HS-27A (cell line): ENCODE results near the gene EYA2.
"Not testable (repeated sequence)": the region's sequence is repeated elsewhere in the genome, so short reads cannot be mapped to it uniquely, and the experiment has no call there.

ENCODE experiments used
- DNase-seq: peaks from one replicate; pipeline ENCODE4 v3.0.0-alpha.2; 2012; ENCODE audit warnings: low read depth, missing footprints

Gene EYA2

DNA sequence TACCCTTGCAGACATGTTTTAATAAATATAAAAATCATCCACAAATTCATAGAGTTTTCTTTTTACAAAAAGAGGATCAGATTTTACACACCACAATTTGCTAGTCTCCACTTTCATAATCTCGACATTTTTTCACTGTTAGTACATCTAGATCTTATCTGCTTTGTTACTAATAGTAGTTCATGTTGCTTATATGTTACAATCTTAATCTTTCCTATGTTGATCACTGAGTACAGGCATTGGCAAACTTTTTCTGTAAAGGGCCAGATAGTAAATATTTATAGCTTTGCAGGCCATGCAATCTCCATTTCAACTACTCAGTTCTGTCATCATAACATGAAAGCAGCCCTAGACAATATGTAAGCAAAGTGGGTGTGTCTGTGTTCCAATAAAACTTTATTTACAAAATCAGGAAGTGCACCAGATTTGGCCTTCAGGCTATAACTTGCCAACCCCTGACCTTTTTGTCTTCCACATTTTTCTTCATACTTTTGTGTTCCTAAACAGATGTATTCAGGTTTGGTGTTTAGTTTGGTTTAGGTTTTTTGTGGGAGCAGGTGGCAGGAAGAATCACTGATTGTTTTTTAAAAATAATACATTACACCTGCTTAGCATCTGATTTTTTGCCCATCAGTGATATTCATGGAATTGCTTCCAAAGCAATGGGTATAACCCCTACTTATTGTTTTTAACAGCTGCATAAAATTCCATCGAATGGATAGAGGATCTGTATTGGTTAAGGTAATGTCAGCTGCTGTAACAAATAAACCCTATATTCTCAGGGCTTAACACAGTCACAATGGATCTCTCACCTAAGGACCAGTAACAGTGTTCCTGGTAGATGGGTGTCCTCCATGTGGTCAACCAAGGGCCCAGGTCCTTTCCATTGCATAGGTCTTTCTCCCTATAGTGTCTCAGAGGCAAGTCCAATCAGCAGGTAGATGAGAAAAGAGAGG lies 61.2 kb downstream of the EYA2 start:
- DNase-seq = no peak

DNA sequence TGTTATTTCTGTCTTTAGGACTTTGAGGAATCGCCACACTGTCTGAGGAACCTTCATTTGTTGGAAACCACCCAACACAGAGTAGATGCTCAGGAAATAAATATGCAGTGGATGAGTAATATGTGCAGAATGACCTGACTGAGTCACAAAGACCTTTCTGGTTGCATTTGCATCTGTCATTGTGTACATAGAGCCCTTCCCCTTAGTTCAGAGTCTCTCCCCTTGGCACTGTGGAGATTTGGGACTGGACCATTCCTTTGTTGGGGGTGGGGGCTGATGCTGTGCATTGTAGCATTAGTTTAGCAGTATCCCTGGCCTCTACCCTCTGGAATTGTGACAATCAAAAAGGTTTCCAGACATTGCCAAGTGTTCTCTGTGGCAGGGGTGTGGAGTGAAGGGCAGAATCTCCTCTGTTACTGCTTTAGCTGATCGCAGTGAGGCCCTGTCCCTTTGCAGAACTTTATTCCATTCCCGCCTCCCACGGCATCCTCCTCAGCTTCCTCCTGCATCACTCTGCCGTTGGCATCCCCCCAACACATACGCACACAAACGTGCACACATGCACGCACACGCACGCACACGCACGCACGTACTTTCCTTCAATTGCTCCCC lies 64.5 kb downstream of the EYA2 start:
- peak; percentile 96 for DNase-seq

DNA sequence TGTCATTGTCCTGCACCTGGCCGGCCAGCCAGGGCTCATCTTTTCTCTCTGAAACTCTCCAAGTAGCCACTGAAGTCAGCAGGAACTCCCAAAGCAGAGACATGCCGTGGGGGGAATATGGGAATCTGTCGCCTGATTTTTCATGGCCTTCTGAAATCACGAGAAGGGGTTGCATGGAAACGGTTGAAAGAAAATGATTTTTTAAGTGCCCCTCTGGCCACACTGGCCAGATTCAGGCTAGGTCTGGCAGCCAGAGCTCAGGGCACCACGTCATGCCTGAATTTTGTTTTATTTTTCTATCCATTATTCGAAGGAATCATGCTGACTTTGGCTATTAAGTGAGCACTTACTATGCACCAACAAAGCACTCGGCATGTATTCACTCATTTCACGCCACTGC lies 65.2 kb downstream of the EYA2 start:
- DNase-seq = no peak

DNA sequence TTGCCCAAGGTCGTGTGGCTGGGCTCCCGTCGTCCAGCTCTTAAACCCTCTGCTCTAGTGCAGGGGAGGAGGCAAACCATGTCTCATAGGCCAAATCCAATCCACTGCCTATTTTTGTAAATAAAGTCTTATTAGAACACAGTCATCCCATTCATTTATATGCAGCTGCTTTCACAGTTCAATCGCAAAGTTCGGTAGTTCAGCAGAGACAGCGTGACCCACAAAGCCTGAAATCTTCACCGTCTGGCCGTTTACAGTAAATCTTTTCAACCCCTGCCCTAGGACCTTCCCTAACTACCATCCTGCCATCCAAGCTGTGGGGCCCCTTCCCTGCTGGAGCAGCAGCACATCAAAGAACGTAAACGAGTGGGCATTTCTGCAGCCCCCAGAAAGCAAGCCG lies 65.9 kb downstream of the EYA2 start:
- DNase-seq = no peak

DNA sequence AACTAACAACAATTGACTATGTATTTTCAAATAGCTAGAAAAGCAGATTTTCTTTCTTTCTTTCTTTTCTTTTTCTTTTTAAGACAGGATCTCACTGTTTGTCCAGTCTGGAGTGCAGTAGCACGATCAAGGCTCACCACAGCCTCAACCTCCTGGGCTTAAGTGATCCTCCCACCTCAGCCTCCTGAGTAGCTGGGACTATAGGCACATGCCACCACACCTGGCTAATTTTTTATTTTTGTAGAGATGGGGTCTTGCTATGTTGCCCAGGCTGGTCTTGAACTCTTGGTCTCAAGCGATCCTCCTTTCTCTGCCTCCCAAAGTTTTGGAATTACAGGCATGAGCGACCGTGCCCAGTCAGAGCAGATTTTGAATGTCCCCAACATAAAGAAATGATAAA lies 67.3 kb downstream of the EYA2 start:
- not testable (repeated sequence) for DNase-seq

DNA sequence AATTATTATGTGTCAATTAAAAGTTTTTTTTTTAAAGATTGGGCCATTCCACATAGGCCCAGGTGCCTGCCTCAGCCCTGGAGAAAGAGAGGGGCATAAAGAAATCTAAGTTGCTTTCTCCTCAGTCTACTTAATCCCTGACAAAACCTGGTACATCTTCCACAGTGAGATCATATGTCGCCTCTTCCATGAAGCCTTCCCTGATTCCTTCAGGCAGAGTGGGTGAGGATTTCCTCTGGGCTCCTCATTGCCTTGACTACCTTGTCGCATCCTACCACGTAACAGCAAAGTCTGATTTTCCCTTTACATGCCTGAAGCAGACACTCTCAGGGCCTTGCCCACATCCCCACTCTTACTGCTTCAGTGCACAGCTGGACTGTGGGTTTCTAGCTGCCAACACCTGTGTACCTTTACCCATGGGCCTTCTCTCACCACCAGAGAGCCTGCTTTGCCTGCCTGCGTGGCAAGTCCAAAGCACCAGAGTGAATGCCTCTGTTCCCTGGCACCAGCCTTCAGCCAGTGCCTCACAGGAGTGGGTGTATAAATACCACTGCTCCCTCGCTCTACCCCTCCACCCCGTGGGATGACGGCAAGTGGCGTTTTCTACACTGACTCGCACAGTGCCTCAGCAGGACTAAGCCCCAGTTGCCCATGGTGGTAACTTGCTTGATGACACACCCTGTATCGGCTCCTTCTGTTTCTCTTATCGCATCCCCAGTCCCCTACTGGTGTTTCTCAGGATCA lies 68.0 kb downstream of the EYA2 start:
- no peak for DNase-seq

DNA sequence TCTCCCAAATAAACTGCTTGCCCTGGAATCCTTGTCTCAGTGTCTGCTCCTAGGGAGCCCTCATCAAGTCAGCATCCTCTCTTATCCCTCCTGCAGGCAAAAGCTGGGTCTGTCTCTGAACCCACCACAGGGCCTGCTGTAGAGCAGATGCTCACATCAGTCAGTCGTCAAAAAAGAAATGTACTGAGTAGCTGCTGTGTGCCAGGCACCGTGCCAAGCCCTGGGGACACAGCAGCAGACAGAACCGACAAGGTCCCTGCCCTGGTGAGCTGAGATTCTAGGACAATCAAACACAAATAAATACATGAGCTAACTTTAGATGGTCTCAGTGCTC lies 68.5 kb downstream of the EYA2 start:
- DNase-seq = no peak

DNA sequence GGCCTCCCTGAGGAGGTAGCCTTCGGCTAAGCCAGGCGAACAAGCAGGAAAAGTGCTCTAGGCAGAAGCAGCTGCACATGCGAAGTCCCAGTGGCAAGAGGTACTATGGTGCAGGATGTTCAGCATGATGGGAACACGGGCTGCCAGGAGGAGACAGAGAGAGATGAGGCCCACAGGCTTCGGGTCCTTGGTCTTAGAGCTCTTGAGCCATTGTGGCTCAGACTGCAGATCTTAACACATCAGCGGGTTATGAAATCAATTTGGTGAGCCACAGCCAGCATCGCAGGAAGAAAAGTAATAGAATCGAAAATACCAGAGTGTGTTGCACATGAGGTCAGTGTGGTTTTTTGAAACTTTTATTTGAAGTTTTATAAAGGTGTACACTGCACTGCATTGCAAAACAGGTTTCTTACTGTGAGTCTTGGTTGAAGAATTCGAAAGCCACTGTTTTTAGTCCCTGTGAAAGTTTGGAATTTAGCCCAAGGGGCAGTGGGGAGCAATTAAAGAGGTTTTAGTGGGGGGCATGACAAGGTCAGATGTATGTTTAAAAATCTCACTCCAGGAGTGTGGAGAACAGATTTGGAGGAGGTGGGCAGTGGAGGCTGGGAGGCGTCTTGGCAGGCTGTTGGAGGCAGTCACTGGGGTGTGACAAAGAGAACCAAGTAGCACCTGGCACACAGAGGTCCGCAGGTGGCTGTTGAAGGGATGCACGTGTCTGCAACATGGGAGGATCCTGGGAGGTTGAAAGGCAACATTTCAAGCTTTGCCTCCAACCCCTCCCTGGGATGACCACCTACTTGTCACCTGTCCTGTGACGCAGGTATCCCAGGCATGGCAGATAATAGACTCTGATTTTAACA lies 69.3 kb downstream of the EYA2 start:
- no peak for DNase-seq

DNA sequence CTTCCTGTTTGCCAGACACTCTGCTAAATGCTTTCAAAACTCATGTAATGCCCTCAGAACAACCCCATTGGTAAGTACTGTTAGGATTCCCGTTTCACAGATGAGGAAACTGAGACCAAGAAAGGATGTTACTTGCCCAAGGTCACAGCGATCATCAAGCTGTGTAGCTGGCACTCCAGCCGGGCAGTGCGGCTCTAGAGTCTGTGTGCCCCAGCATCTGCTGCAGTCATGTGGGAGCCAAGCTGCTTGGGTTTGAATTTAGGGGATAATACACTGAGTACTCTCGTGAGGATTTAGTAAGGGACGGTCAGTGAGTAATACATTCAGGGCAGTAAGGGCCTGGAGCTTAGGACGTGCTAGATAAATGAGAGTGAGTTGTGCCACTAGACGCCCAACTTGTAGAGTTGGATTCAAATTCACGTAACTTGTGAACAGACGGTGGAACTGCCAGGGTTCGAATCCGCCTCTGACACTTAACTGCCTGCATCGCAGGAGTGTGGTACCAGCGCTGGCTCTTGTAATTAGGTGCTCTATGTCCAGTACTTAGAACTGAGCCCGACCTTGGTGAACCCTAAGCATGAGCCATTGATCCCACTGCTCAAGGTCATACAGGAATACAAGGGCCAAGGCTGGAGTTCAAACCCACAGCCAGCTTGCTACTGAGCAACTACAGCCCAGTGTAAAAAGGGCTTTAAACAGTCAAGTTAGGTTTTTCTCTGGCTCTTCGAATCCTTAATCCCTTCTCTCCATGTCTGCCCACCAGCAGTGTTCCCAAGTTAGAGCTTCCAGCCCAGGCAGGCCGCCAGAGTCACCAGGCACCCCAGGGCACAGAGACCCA lies 70.2 kb downstream of the EYA2 start:
- no peak for DNase-seq

DNA sequence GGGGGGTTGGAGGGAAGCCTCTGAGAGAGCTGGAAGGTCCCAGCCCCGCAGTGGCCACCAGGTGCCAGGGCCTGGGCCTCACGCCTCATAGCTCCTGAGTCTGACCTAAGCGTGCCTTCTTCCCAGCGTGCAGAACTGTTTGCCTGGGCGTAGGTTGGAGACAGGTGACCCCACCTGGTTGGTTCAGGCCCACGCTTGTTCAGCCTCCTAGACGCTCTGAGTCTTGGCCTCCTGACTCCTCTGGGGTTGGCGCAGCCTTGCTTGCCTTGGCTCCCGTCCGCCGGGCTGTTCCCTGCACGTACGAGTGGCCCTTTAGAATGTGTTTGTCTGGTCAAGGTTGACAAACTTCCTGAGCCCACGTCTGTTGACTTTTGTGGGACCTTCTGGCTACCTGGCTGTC lies 70.8 kb downstream of the EYA2 start:
- no peak for DNase-seq

DNA sequence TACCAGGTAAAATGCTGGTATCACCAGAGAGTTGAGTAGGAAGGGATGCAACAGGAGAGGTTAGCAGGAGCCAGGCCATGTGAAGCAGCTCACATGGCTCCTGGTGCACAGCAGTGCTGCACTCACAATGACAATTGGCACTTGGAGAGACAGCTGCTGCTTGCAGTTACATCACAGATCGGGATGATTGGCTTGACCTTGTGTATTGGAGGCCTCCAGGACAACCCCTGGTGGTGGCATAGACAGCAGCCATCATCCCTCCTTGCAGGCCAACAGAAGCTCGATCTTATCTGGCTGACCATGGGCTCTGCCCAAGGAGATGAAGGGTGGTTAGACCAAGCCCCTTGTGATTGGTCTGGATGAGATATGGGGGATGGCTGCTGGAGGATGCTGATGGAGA lies 73.0 kb downstream of the EYA2 start:
- no peak for DNase-seq

DNA sequence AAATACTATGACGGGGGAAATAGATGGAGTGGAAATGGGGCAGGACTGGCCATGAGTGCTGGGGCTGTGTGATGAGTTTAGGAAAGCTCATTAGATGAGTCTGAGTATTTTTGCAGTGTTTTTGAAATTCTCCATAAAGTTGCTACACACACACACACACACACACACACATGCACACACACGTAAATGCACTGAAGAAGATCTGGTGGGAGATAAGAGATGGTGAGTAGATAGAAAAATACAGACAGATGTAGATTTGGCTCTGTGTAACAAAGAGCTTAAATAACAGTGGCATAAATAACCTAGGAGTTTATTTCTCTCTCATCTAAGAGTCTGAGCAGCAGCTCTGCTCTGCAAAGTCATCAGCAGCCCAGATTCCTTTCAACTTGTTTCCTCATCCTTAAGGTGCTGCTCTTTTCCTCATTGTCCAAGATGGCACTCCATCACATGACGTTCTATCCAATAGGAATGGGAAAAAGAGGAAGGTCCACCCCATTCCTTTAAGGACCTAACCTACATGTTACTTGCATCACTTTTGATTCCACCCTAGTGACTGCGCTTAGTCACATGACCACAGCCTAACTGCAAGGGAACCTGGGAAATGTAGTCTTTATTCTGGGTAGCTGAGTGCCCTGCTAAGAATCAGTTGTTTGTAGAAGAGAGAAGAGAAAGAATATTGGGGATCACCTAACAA lies 76.4 kb downstream of the EYA2 start:
- peak; percentile 74 for DNase-seq

DNA sequence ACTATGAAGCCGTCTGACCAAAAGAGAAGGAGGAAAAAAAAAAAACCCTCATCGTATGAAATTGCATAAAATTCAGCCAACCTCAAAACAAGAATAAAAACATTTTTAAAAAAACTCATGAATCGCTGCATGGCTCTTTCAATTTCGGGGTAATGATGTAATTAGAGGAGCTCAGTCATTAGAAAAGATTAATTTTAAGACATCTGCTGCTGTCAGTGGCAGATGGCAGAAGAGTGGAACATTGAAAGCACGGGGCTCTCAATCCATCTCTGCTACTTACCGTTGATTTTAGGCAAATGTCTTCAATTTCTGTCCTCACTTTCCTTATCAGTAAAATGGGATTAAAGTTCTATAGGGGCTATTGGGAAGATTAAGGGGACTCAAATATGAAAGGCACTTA lies 79.1 kb downstream of the EYA2 start:
- no peak for DNase-seq

DNA sequence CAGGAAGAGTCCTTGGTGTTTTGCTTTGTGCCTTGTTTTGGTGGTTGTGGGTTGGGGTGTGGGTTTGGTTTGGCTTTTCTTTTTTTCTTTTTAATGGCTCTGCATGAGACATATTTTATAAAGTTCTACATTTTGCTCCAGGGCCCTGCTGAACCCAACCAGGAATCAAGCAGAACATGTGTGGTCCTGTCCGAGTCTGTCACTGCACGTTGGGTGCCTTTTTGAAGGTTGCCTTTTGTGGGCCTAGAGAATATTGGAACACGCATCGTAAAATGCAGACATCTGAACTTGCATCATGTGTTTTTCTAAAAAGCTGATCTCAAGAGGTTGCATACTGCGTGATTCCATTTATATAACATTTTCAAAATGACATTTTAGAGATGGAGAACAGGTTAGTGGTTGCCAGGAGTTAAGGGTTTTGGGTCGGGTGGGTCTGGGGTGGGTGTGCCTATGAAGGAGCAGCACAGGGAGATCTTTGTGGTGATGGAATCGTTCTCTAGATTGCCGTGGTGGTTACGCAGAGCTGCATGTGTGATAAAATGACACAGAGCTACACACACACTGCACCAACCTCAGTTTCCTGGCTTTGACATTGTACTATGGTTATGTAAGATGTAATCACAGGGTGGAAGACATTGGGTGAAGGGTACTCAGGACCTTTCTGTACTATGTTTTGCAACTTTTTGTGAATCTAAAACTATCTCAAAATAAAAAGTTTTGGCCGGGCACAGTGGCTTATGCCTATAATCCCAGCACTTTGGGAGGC lies 80.2 kb downstream of the EYA2 start:
- no peak for DNase-seq

DNA sequence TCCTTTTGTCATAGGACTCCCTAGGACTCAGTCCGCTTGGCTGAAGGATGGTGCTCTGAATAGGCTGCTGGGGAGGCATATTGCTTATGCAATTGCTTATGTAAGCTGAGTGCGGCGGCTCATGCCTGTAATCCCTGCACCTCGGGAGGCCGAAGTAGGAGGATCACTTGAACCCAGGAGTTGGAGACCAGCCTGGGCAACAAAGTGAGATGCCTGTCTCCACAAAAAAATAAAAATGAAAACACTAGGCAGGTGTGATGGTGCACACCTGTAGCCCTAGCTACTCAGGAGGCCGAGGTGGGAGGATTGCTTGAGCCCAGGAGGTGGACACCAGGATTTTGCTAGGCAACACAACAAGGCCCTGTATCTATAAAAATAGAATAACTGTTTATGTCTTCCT lies 81.3 kb downstream of the EYA2 start:
- no peak for DNase-seq

DNA sequence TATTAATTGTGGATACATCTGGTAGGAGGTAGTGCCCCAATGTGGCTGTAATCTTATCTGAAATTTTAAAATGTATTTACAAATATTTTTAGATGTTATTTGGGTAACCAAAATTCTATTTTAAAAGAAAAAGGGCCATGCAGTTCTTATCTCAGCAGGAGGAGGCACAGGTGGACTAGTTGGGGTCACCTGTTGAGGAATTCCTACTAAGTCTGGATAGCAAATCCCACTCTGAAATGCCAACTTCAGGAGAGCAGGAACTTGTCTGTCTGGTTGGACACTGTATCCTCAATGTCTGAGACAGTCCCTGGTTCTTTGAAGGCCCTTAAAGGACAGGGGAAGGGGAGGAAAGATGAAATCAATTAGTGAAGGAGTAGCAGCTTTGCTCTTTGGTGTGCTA lies 82.6 kb downstream of the EYA2 start:
- DNase-seq = no peak

DNA sequence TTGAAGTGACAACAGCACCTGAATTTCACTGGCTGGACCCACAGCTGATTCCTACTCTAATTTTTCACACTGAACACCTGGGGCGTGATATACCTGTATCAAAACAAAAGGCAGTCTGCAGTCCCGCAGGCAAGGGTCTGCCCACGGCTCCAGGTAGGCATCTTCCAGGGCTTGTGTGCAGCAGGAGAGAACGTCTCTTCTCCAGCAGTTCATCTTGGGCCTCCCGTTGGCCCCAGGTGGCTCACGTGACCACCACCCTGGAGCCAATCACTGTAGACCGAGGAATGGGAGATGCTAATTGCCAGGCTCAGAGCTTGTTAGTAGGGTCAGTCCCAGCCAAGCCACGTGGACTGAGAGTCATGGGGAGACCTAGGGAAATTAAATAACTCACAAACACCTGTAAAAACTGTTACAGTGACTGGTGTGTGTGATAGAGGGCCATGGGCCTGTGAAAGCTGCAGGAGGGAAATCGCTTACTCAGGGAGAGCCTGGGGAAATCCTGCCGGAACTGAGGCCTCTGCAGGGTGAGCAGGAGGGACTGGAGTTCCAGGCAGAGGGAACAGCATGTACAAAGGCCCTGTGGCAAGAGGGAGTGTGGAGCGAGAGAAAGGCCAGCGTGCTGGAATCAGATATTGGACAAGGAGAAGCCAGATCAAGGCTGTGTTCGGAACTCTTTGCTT lies 83.4 kb downstream of the EYA2 start:
- DNase-seq = no peak

DNA sequence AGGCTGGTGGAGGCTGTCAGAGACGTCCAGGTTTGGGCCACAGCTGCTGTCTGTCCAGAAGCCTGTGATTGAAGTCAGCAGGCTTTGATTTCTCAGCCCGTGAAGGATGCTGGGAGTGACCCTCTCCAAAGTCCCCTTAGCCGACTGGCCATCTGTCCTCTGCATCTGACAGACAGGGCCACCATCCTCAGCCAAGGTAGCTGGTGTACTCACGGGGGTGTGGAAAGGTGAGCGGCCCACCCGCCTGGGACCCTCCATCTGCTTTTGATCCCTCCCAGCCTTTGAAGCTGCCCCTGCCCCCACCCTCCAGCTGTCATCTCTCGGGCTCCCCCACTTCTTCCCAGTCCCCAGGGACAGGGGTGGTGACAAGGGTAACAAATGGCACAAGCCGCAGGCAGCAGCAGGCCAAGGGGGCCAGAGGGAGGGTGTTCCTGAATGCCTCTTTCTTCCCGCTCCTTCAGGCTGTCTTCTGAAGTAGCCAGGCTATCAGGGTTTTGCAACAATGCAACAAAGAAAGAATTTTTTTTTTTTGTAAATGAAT lies 84.4 kb downstream of the EYA2 start:
- no peak for DNase-seq
